GM19193 (cell line): ENCODE results near the gene ZNF23.

Experiments
- POLR2A ChIP-seq: IDR thresholded peaks from 4 replicates; pipeline ENCODE4 v1.6.1; 2011; ENCODE audit not compliant: insufficient read depth, insufficient read length; ENCODE audit errors: extremely low read depth

Gene ZNF23

DNA sequence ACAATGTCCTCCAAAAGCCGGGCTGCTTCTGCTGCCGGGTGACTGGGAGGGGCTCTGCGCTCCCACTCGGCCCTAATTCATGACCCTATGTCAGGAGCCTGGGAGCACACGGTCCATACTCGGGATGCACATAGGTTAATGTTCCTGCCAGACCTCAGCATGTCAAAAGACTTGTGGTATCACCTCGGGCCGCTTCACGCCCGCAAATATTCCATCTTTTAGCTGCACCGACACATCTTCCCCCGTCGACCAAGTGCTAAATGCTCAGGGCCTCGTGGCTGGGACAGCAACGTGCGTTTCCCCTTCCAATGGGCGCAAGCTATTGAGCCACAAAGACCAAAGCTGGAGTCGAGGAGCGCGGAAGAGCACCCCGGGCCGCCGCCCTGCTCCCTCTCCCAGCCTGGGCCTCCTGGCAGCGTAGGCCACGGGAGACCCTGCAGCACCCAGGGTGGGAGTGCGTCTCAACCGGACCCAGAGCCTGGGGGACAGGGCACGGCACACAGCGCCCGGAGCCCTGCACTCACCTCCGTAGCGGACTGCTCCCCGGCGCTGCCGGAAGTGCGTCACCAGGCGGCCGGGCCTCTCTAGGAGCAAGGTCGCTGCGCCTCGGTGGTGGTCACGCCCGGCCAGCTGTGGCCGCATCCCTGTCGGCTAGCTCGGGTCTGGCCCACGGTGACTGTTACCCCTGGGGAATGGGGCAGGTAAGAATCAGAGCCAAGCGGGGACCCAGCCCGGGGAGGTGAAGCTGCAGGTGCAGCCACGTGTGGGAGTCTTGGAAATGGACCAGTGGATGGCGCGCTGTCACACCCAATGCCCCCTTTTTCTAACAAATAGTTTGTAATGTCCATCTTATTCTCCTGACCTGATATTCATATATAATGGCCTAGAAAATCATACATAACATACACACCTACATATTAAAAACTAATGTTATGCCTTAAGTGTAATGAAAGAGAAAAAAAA is at the start of gene ZNF23:
ZNF23 (minus strand) TSS at position 562 of the 963 bp plus-strand sequence. CDS start 5,451 bp downstream, outside the sequence.
- TF ChIP-seq POLR2A, result peak; percentile 95

DNA sequence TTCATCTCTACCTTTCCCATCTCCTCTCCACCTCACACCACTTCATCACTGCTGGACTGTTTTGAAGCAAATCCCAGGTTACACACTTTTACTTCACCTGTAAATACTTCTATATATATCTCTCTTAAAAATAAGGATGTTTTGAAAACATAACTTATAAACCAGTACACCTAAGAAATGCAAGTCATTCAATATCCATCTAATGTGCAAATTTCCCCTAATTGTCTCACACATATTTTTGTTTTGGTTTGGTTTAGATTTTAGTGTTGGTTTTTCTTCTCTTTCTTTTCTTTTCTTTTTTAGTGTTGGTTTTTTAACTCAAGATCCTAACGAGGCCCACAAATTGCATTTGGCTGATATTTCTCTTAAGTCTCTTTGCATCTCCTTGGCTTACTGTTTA is 45.0 kb upstream of the ZNF23 start:
- no peak for TF ChIP-seq POLR2A

- no peak for TF ChIP-seq POLR2A
Observed at GRCh38 chr16:71504901-71505300, 42.9 kb upstream of the ZNF23 start.

- TF ChIP-seq POLR2A, result no peak
Observed at GRCh38 chr16:71501547-71501946, 39.5 kb upstream of the ZNF23 start.

- TF ChIP-seq POLR2A, result no peak
Observed at GRCh38 chr16:71500964-71501363, 38.9 kb upstream of the ZNF23 start.

- no peak for TF ChIP-seq POLR2A
Observed at GRCh38 chr16:71499775-71500364, 37.8 kb upstream of the ZNF23 start.

- TF ChIP-seq POLR2A, result no peak
Observed at GRCh38 chr16:71498031-71498430, 36.0 kb upstream of the ZNF23 start.

DNA sequence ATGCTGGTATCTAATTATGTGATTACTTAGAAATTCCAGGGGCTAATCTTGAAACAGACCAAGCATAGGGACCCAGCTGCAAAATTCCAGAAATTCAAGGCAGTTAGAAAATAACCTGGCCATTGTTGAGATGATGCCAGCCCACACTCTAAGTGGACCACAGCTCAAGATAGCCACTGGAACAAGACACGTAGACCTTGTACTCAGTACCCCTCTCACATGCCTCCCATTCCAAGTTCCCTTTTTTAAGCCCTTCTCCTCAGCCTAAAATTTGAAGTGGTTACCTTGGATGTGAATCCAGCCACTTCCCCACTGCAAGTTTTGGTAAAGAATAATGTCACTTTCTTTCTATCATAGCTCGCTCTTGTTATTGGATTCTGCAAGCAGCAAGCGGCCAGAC is 31.2 kb upstream of the ZNF23 start:
- TF ChIP-seq POLR2A, result no peak

DNA sequence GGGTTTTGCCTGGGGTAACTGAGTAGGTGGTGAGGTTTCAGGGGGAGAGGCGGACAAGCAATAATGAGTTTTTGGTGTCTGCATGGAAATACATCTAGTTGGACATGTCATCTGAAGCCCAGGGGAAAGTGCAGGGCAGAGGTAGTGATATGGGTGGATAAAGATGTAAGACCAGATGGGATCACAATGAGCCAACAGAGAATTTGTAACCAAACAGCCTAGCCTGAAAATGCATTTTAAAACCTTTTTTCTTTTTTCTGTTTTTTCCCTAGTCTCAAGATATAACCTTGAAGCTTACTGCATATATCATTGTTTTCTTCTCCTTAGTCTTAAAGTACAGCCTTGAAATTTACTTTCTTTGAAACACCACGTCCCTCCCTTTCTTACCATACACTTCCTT is 30.7 kb upstream of the ZNF23 start:
- no peak for TF ChIP-seq POLR2A

DNA sequence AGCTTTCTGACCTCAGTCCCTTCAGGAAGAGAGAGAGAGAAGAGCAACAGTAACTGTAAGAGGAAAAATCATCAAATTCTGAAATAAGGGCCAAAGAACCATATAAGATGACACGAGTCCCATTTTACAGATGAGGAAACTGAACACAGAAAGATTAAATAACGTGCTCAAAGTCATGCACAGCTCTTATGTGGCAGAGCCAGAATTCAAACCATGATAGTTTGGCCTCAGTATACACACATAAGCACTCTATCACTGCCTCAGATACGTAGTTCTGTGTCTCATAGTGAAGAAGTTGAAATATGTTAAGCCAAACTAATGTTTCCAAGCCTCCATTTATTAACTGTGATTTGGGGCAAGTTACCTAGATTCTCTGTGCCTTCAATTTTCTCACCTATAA is 29.0 kb upstream of the ZNF23 start:
- TF ChIP-seq POLR2A, result no peak

DNA sequence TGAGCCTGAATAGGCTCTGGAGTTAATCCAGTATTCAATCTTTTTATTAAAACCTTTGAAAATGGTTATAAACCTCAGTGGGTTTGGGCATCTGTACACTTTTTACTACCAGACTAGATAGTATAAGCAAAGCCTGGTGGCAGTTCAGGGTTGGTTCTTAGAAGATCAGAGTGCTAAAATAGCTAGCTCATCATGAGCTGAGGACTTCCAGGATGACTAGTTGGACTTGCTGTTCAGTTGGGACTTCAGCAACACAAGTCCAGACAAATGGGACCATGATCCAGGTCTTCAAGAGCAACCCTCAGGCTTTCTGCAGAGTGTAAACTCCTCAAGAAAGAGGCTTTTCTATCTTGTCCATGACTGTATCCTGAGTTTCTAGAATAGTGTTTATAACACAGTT is 28.3 kb upstream of the ZNF23 start:
- TF ChIP-seq POLR2A, result no peak

- TF ChIP-seq POLR2A, result no peak
Observed at GRCh38 chr16:71489122-71489521, 27.1 kb upstream of the ZNF23 start, which contains the start of gene ZNF19. Gene ZNF19 (minus strand): TSS chr16:71489324. CDS start chr16:71482114, 7,210 bp downstream.

DNA sequence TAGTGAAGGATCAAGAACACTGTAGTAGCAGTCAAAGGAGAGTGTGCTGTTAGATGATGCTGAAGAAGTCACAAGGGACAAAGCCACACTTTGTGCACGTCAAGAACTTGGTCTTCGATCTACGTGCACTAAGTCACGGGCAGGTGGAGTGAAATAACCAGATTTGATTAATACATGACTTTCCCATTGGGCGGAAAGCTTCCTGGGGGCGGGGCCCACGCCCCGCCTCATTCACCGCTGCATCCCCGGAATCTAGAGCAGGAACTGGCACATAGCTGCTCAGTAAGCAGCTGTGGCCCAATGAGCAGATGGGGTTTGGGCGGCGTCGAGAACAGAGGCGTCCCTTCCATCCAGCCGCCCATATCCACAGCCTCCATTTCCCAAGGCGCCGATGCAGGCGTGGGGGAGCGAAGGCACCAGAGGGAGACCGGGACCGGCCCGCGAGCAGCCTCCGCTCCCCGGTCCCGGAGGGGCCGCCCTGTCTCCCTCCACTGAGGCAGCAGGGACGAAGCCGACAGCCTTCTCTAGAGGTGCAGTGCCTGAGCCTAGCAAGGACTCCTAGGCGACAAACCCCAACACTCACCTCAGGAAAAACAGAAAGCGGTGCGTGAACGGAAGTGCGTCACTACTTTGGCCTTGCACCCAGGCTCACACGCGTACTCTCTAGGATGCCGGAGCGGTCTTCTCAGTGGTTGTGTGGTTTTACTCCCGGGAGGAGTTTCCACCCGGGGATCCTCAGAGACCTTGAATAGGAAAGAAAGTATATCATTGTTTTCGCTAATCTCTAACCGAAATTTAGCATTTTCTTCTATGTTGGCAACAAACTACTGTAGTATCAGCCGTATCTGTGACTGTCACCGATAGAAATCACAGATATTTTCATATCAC is 22.2 kb upstream of the ZNF23 start:
- TF ChIP-seq POLR2A, result peak; percentile 77

GRCh38 chr16:71482569-71482968 is 20.5 kb upstream of the ZNF23 start:
- no peak for TF ChIP-seq POLR2A

GRCh38 chr16:71480956-71481355 is 18.9 kb upstream of the ZNF23 start:
- TF ChIP-seq POLR2A, result no peak
